Heart left ventricle (tissue), 13 donors: Measurements from ENCODE around the gene GSG1L.

Experiments used
- POLR2A ChIP-seq, 2 donors: fragments of 450-650 bp; IDR thresholded peaks; one replicate each; pipeline ENCODE4 v1.6.1; 2017; ENCODE audit warnings: antibody characterized with exemption in 2 of 2, mild to moderate bottlenecking in 2 of 2, moderate library complexity in 2 of 2
- TF ChIP-seq, protein P1 (sequence below), 12 donors: fragments of 200-600 bp; sonication (generic) in 4 of 12; IDR thresholded peaks; one replicate each; pipeline versions ENCODE4 v1.5.0 to v1.8.0; 2018 to 2022; ENCODE audit warnings: antibody characterized with exemption in 12 of 12, mild to moderate bottlenecking in 5 of 12
- donor health status: ischemic (EF 13 %, LVEDD 7.1; RV severe dilation, severe dysfunction).
- donor health status: DM: no; HTN: yes; CAD: no.
- donor health status: DM: no; HTN: no; CAD: no.
- donor health status: ischemic (EF 25% LVEDD 6.9; RV normal size, moderate dysfunction).
- donor health status: ischemic (EF 25% LVEDD 5.7; RV mildly dilated, moderate dysfunction).
- donor health status: ischemic (EF 35%, LVEDD 5.7; RV mildly dilated, moderate dysfunction).
- donor health status: nonischemic (EF 11% LVEDD 7.7; RV severe dilation, severe dysfunction).
- donor health status: DM: yes; HTN: yes; CAD: no.
- donor health status: PGD.
- donor health status: ischemic (EF 29% LVEDD 5.4; RV normal size, mild dysfunction).
- donor health status: nonischemic (EF 23%, LVEDD 6.1; RV moderate dilation, normal function).

DNA sequence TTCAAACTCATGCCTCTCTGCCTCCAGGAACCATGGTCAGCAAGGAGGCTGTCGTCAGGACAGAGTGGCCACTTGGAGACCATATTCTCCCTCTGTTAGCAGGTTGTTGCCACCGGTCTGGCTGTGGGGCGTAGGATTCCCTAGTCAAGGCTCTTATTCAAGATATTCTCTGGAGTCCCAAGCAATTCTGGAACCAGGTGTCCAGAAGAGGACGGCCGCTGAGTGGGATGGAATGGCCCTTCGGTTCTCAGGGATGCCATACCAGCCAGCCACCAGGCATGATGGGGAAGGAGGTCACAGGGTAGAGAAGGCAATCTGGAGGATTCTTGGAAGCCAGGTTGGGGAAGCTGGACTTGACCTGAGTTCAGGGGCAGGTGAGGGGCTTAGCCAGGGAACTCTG lies 173.5 kb downstream of the GSG1L start:
- TF ChIP-seq, protein P1, sequence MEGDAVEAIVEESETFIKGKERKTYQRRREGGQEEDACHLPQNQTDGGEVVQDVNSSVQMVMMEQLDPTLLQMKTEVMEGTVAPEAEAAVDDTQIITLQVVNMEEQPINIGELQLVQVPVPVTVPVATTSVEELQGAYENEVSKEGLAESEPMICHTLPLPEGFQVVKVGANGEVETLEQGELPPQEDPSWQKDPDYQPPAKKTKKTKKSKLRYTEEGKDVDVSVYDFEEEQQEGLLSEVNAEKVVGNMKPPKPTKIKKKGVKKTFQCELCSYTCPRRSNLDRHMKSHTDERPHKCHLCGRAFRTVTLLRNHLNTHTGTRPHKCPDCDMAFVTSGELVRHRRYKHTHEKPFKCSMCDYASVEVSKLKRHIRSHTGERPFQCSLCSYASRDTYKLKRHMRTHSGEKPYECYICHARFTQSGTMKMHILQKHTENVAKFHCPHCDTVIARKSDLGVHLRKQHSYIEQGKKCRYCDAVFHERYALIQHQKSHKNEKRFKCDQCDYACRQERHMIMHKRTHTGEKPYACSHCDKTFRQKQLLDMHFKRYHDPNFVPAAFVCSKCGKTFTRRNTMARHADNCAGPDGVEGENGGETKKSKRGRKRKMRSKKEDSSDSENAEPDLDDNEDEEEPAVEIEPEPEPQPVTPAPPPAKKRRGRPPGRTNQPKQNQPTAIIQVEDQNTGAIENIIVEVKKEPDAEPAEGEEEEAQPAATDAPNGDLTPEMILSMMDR (IDR thresholded peaks at IDR 0.05) = no peak
- no peak for TF ChIP-seq POLR2A (IDR thresholded peaks at IDR 0.05)
